Placental pericyte (primary cell): Measurements from ENCODE around the gene HSD17B11. TPM values are rescaled to one million over a fixed set of nuclear protein-coding genes. Genes with fewer than 3 reads are reported as not detected.

Experiments
- small RNA-seq: library from RNA; depleted of rRNA; stranded (forward); fragments of <200 nt; gene quantifications from one replicate; pipeline ENCODE3, GENCODE V24; 2012; ENCODE audit warnings: low replicate concordance
- total RNA-seq: library from RNA; depleted of rRNA; stranded (reverse); fragments of >200 nt; gene quantifications from 2 replicates; pipeline ENCODE4 v1.2.3, GENCODE V29; 2012

The HSD17B11 gene
- total RNA-seq, result 57.3 and 59.7 TPM in 2 replicates

GRCh38 chr4:87390891-87391575 is at the start of gene HSD17B11:
TSS of gene HSD17B11 (minus strand) at chr4:87391188. CDS start at chr4:87391070, 118 bp downstream.

GRCh38 chr4:87422104-87423052 is 31.4 kb upstream of the HSD17B11 start, which contains the start of gene NUDT9:
TSS of gene NUDT9 (plus strand) at chr4:87422573. CDS start at chr4:87422906, 333 bp downstream.

GRCh38 chr4:87322754-87323153 is 68.2 kb downstream of the HSD17B11 start, which contains the start of gene HSD17B13:
TSS of gene HSD17B13 (minus strand) at chr4:87322882. CDS start at chr4:87322841, 41 bp downstream.

Small RNAs within 50 kb of the gene (small RNA-seq; reads per million reads assigned to genes)
- not detected for gene MIR5705
- gene RN7SL681P, result not detected

Other genes starting within 250 kb of the HSD17B11 start
- gene KLHL8, start 170.6 kb downstream of the HSD17B11 start, total RNA-seq, result 7.6 and 9.4 TPM in 2 replicates
- gene HSD17B13, start 68.3 kb downstream of the HSD17B11 start, total RNA-seq, result 0.14 and 0.22 TPM in 2 replicates
- gene NUDT9, start 31.4 kb upstream of the HSD17B11 start, total RNA-seq, result 7.9 and 11.2 TPM in 2 replicates
- gene SPARCL1, start 138.2 kb upstream of the HSD17B11 start, total RNA-seq, result 0.14 TPM in 1 of 2 replicates, not detected in the other
- not detected in 2 replicates for gene DSPP, start 217.3 kb upstream of the HSD17B11 start, total RNA-seq